HG03342 (cell line): ENCODE data around the gene STX8.

Source experiments
- ATAC-seq: cut with Tn5 transposase; IDR thresholded peaks from one replicate; pipeline ENCODE4 v1.9.1; 2021; ENCODE audit warnings: mild to moderate bottlenecking, moderate library complexity; ENCODE audit not compliant: unreplicated experiment

Gene STX8

DNA sequence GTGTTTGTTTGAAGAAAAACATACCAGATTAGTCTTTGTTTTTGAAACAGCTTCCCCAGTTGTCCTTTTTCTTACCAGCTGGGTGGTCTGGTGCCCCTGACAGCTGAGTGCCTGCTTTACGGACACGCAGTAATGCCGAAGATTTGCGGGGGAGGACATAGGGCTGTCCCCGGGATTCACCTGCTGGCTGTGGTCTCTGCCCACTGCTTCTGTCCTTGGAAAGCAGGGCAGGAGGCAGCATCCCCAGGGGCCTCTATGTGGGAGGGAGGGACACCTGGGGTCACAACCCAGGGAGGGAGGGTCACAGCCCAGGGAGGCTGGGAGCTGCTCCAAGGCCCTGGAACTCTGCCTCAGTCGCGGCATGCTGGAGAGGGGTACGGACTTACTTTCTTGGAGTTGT is 332.6 kb downstream of the STX8 start:
- ATAC-seq, result no peak

DNA sequence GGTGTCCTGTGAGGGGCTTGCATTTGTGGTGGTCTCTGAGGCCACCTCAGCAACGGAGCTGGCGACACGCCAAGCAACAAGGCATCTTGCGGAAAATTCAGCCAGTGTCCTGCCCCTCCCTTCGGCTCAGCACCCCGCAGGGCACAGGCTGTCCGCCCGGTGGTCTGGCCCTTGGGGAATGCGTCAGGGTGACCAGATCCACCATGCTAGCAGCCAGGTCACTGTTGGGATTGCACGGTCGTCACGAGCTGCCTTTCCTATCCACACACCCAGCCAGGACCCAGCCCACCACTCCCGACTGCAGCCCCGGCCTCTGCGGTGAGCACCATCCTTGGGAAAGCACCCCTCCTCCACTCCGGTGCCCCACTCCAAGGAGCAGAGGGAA is 333.1 kb downstream of the STX8 start:
- ATAC-seq, result no peak

DNA sequence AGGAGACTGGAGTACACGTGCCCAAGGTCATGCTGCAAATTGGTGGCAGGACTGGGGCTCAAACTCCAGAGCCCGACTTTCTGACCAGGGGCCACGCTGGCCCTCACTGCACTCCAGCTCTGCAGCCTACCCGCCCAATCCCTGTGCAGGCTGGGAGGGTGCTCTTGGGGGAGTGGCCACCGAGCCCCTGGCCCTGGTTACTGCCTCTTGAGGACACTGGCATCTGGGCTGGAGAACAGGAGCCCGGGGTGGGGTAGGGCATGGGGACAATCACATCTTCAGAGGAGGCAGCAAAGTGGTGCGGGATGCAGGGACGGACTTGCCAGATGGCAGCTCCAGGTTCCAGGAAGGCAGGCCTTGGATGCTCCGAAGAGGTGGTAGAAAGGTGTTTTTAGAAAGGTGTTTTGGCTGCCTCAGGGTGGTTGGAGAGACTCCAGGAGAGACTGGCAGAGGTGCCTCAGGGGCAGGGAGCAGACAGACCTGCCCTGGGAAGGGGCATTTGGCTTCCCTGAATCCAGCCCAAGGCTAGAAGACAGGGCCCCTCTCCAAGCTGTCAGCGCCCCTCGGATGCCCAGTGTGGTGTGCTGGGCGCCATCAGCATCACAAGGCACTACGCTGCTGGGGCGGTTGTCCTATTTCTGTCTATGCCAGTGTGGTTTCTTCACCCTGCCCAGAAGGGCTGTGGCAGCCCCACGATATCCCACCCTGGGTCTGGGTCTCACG is 333.7 kb downstream of the STX8 start:
- ATAC-seq, result no peak

DNA sequence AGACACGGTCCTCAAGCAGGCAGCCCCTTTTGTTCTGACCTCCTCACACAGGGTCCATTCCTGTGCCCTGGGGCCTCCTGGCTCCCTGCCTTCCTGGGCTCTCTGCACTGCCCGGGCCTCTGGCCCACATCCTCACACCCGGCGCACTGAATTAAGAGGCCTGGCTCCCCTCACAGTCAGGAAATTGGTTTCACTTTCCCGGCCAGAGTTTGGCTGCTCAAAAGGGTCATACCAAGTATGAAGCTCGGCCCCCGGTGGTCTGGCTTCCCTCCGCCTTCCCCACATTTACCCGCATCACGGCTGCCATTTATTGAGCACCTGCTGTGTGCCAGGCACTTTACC is 334.3 kb downstream of the STX8 start:
- ATAC-seq, result no peak

DNA sequence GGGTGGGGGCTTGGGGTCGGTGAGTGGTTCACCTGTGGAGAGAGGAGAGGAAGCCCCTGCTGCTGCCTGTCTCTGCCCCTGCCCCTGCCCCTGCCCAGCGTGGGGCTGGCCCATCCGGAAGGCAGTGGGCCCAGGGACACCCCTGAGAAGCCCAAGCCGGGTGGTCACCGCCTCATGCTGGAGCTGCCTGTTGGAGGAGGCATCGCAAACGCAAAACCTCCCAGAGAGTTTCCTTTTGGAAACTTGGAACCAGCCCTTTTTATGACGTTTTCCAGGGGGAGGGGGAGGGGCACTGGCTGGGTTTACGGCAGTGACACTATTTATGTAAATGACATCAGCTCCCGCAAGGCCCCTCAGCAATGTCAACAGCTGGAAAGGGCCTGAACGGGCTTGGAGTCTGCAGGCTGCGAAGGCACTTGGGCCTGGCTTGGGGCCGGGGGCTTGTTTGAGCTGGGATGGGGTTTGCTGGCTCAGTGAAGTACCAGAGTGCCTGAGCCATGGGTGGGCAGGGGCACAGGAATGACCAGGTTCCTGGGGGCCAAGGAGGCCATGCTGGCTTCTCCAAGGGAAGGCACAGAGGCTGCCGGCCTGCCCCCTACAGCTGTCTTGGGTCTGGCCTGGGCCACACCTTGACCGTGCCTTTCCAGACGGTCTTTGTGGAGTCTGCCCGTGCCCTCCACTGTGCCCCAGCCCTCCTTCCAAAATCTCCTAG is 334.8 kb downstream of the STX8 start:
- ATAC-seq, result no peak

DNA sequence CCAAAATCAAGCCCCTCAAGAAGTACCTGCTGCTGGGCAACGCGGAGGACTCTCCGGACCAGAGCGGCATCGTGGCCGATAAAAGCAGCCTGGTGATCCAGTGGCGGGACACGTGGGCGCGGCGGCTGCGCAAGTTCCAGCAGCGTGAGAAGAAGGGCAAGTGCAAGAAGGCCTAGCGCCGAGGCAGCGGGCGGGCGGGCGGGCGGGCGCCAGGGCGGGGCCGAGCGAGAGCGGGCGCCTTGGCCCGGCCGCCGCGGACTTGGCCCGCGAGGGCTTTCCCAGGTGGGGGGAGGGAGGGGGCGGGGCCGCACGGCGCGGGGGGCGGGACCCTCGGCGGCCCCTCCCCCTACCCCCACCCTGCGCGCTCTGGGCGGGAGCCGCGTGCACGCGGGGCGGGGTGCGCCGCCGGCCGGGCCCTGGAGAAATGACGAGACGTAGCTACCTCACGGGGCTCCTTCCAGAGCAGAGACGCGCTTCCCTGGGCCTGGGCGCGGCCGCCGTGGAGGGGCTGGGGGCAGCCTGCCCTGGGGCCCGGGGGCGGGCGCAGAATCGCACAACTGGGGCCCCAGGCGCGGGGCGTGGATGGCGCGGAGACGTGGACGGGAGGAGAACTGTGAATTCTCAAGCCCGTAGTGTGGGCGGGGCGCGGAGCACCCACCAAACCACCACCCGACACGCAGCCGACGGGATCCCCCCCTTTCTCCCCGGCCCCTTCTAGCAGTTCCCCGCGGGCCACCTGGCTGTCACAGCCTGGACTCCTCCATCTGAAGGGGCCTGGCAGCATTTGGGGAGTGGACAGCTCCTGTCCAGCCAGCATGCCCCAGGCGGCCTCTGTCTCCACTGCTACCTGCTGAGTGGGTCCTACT is 335.6 kb downstream of the STX8 start:
- ATAC-seq, result peak; percentile 58

DNA sequence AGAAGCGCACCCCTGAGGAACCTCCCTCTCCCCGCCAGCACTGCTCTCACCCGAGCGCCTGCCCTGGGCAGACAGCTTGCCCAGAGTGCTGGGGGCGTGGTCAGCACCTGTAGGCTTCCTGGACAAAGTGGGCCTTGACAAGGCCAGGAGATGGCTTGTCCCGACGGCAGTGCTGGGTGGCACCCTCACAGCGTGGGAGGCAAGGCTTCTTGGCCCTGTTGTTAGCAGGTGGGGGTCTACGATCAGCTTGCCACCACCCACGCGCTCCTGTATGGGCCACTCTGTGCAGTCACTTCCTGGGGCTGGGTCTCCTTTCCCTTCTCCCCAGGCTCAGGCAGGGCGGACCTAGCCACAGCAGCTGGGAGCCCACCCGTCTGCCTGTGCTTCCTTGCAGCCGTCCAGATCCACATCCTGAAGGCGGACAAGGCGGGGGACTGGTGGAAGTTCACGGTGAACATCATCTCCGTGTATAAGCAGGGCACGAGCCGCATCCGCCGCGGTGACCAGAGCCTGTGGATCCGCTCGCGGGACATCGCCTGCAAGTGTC is 336.3 kb downstream of the STX8 start:
- no peak for ATAC-seq

DNA sequence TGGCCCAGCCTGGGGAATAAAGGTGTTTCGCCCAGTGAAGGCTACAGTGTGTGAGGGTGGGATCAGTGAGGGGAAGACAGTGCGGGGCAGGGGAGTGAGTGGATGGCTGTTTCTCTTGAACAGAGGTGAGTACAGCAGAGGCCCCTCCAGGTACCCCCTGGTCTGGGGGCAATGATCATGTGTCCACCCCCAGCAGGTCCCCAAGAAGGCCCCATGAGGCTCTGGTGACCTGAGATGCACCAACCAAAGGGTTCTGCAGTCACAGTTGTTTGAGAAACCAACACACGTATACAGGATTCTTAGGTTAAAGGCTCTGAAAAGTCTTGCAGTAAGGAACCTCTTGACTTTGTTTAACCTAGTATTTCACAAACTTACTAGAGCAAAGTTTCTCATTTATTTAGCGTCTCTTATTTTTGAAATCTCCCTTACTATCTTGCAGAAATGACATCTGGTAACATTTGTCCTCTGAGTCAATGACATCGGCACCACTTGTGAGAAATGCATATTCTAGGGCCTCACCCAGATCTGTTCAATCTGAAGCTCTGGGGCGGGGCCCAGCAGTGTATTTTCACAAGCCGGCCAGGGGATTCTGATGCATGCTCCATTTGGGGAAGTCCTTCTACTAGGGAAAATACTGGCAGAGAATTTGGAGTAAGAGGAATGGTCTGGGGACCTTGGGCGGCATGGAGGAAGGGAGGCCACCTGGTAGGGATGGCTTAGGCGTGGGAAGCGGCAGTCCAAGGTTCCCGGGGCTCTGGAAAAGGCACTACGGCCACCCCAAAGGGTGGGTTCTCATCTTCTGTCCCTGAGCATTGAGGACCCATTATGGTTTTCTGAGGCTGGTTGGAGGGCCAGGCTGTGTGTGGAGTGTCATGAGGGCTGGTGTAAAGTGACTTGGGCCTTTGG is 337.0 kb downstream of the STX8 start:
- ATAC-seq, result no peak

DNA sequence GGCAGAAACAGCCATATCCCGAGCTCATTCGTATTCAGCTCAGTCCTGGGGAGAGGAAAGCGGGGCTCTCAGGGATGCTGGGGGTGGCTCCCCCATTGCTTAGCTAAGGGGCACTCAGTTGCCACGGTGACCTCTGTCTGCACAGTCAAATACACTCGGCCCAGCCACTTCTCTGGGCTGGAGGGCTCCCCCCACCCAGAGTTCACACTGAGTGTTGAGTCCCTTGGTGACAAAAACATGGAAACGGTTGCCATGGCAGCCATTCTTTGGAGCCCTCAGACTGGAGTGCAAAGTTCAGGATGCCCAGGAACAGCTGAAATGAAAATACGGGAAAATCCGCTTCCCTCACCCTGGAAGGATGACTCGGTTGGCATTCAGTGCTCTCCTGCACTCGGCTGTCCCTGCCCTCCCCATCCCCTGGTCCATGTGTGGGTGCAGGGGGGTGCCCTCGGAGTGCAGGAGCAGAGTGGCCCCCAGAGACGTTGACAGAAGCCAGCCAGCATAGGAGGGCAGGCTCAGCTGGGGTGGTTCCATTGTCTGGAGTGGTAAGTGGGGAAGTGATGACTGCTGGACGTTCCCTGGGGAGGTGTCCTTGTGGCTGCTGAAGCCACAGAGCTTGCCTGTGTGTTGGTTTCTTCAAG is 337.8 kb downstream of the STX8 start:
- ATAC-seq, result no peak

DNA sequence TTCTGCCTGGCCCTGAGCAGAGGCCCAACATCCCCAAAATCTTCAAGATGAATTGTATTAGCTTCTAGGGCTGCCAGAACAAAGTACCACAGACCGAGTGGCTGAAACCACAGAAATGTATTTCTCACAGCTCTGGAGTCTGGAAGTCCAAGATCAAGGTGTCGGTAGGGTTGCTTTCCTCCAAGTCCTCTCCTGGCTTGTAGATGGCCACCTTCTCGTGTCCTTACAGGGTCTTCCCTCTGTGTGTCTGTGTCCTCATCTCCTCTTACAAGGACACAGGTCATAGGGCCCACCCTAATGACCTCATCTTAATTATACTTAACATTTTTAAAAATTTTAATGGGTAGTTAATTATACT is 338.6 kb downstream of the STX8 start:
- ATAC-seq, result no peak

DNA sequence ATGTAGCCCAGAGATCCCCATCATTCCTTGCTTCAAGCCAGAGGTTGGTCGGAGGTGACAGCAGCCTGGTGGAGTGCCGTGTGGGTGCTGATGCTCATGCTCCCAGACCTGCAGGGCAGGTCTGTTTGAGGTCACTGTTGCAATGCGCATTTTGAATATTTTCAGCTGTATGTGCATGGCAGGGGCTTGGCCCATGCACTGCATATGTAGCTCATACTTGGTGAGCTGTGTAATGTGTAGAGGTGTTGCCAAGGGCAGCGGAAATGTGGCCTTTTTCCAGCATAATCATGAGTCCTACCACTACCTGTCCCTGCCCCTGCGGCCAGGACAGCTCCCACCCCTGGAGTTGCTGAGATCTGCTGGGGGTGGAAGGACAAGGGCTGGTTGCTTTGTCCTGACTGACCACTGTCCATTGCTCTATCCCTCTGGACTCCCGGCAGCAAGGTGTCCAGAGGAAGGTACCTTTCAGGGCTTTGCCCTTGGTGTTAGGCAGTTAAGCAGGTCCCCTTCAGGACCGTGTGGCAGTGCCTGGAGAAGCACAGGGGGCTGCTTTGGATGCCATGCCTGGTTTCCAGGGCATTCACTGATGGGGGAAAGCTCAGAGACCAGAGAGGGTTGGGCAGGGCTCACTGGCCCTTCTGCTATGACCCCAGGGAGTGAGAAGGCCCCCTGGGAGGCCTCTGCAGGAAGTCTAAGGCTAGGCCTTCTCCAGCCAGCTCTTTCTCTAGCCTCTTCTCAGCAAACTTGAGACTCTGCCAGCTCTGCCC is 339.2 kb downstream of the STX8 start:
- ATAC-seq, result no peak

DNA sequence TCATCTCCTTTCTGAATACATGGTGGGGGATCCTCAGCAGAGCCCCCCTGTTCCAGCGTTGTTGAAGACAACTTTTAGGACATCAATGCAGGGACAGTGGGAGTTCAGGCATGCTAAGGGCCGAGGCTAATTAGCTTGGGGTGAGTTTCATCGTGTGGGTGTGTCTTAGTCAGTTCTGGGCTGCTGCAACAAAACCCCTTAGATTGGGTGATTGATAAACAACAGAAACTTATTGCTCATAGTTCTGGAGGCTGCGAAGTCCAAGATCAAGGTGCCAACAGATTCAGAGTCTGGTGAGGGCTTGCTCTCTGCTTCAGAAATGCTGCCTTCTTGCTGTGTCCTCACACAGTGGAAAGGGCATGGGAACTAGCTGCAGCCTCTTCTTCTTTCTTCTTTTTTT is 340.3 kb downstream of the STX8 start:
- no peak for ATAC-seq

DNA sequence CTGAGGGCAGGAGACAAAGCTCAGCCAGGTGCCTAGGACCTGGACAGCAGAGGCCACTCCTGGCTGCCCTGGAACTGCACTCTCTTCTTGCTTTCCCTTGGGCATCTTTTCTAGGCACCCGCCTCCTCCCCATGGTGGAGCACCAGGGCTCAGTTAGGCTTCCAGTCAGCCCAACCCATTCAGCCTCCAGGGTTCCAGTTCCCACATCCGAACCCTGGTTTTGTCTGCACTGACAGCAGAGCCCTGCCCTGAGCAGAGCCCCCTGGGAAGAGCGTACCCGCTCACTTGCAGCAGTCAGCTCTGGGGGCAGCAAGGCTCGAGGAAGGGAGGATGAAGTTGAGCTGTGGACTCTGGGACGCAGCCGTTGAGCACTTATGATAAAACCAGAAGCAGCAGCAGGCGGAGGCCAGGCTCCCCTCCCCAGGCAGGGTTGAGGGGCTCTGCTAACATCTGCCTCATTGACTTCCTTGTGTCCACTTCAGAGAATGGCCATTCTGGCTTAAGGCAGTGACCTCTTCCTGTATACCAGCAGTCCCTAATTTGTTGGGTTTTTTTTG is 341.2 kb downstream of the STX8 start:
- no peak for ATAC-seq

DNA sequence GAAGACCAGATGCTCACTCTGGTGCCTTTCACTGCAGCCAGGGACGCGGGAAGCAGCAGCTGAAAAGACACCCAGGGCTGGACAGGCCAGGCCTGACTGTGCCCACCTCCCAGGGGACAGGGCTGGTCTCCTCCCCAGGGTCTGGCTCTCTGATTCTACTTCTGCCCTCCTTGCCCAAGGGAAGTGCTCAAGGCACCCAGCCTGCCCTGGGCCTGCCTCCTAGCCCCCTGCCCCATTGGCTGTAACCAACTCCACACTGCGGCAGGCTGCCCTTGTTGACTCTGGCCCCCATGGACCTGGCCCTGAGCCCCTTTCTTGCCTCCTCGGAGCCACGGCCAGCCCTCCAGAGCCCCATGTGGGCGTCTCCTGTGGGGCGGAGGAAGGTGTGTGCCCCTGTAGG is 341.9 kb downstream of the STX8 start:
- ATAC-seq, result no peak

DNA sequence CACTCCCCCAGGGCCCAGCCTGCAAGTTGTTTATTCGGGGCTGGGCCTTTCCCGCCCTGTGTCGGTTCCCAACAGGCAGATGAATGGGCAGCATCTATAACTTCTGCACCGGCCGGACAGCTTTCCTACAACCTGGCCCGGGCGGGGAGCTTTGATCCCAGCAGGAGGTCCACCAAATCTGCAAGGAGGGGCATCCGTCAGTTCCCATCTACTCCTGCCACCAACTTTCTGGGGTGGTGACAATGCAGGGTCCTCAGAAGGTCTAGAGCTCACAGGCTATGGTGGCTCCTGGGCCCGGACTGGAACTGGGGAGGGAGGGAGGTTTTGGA is 342.4 kb downstream of the STX8 start:
- no peak for ATAC-seq

DNA sequence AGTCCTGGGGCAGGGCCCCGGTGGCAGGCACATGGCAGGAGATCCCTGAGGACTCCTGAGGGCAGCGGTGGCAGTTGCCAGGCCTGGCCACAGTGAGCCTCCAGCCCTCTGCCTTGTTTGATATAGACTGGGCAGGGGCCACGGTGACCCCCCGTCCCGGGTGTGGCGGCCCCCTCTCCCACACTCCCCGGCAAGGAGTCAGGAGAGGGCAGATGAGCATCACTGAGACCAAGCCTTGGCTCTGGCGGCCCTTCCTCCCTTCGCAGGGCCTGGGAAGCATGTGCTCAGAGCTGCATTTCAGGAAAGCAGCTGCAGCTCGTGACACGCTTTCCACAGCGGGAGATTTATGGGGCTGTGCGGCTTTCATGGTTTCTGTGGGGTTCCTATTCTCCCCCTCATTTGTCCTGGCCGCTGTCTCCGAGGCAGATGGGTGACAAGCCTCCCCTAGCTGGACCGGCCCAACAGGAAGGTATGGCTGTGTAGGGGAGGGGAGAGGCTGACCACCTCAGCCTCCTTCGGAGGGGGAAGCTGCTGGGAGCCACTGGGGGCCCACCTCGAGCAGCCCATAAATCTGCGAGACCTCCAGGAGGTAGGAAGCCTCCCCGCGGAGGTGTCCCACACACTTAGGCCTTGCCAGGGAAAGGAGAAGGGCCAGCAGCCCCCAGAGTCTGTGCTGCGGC is 342.9 kb downstream of the STX8 start:
- no peak for ATAC-seq

DNA sequence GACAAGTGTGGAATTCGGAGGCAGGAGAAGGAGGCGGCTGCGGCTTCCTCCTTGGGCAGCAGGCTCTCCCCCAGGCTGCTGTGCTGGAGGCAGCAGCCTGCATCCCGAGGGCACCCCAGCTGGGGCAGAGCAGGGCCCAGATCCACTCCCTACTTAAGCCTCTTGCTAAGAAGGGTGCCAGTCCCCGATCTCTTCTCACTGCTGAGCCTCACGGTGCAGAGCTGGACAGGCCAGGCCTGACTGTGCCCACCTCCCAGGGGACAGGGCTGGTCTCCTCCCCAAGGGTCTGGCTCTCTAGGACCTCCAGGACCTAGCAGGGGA is 343.5 kb downstream of the STX8 start:
- no peak for ATAC-seq

DNA sequence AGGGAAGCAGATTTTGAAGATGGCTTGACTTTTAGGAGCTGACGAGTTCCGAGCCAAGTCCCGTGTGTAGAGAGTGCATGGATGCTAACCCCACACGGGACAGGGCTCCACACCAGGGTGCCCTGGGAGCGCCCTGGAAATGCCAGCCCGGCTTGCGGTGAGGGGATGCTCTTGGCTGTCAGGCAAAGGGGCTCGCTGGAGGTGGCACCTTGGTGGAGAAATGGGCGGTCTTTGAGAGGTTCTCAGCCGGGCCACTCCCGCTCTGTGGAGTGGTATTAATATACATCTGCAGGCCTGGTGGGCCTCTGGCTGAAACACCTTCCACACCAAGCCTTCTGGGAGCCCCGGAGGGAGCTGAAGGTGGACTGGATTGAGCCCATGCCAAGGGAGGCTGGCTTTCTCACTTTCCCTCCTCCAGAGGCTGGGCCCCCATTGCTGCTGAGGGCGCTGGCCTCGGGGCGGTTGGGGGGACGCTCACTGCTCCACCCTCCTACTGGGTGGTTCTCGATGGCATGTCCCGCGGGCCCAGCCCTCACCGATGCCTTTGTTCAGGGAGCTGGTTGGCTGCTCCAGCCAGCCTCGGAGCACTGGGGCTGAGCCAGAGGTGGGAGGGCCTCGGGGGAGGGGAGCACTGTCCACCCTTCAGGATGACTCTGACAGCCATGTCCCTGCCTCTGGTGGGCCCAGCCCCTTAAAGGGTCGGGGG is 344.0 kb downstream of the STX8 start:
- no peak for ATAC-seq
